Kidney (tissue), 14 donors: ENCODE measurements around the gene MSH5. TPM values are rescaled to one million over a fixed set of nuclear protein-coding genes. Genes with fewer than 3 reads are reported as not detected.
A peak's percentile ranks its signal among the peaks of the same experiment; 100 is the strongest.

Experiments used
- DNase-seq, 5 donors: peaks; one replicate each; pipeline ENCODE4 v3.0.0-alpha.2; 2013 to 2020
- FAIRE-seq: peaks from 2 replicates; lab custom pipeline; 2012; peaks lifted over from hg19 to GRCh38; lab: Jason Lieb, UNC
- H3K27ac ChIP-seq, 2 donors: one replicate each; pipeline ENCODE4 v1.7.0; 2013; ENCODE audit warnings: low read depth in 2 of 2, low read length in 2 of 2, inconsistent platforms in 1 of 2
- H3K27me3 ChIP-seq: one replicate; pipeline ENCODE4 v1.7.1; 2013; ENCODE audit warnings: low read length, inconsistent platforms; ENCODE audit not compliant: control insufficient read depth, insufficient read depth
- H3K36me3 ChIP-seq, 3 donors: one replicate each; pipeline versions ENCODE4 v1.7.0 to v1.7.1; 2013; ENCODE audit warnings: low read length in 3 of 3, control low read depth in 1 of 3, inconsistent platforms in 1 of 3; ENCODE audit not compliant: insufficient read depth in 3 of 3, control insufficient read depth in 2 of 3
- H3K4me1 ChIP-seq, 3 donors: one replicate each; pipeline versions ENCODE4 v1.7.0 to v1.7.1; 2013; ENCODE audit warnings: low read length in 3 of 3, inconsistent platforms in 1 of 3, low read depth in 1 of 3; ENCODE audit not compliant: control insufficient read depth in 2 of 3, insufficient read depth in 2 of 3
- H3K4me3 ChIP-seq, 3 donors: one replicate each; pipeline versions ENCODE4 v1.7.0 to v1.8.1; 2013; ENCODE audit warnings: low read length in 3 of 3, control low read depth in 1 of 3, inconsistent platforms in 1 of 3
- H3K9ac ChIP-seq, 3 donors: one replicate each; pipeline versions ENCODE4 v1.7.0 to v1.7.1; 2013; ENCODE audit warnings: low read length in 3 of 3, control low read depth in 1 of 3, inconsistent platforms in 1 of 3
- H3K9me3 ChIP-seq, 3 donors: one replicate each; pipeline versions ENCODE4 v1.7.0 to v1.7.1; 2013; ENCODE audit warnings: low read length in 3 of 3, control low read depth in 1 of 3, inconsistent platforms in 1 of 3; ENCODE audit not compliant: control insufficient read depth in 2 of 3, insufficient read depth in 1 of 3
- intact Hi-C: fragments of 100-400 bp; cut with DNase I; formaldehyde crosslinking; loops from one replicate; pipeline ENCODE4 v1.11.1; 2022
- polyA plus RNA-seq: library from polyadenylated mRNA; stranded (reverse); fragments of 350-450 nt; fragmentation: Illumina TruSeq; extraction: RNeasy Lipid Tissue Mini Kit (QIAGEN cat#74804); gene quantifications from one replicate; pipeline ENCODE4 v1.2.3, GENCODE V29; 2014; ENCODE audit warnings: low read depth, low replicate concordance; ENCODE audit not compliant: insufficient read depth
- total RNA-seq: library from RNA; stranded (reverse); fragmentation: NEBNext Ultra II Directional; extraction: Animal tissue kit (Norgen Biotek cat#: 25700); gene quantifications from one replicate; pipeline ENCODE4 v1.2.1, GENCODE V29; 2021
- TF ChIP-seq, protein P1 (sequence below): IDR thresholded peaks from 3 replicates; pipeline ENCODE4 v1.5.1; 2012; ENCODE audit warnings: mild to moderate bottlenecking, moderate library complexity, borderline replicate concordance; ENCODE audit not compliant: insufficient read depth; ENCODE audit errors: extremely low read depth
- donor health status: control.
- donor health status: control.
- donor health status: control.
- donor health status: control.
- donor health status: control.
- donor health status: DM: yes; HTN: yes; CAD: no.
- donor health status: Normal renal cell carcinoma (clear cell type).

MSH5 gene
- total and polyA plus RNA-seq, 2 donors from 2014 or later, result 14.4 to 23.7 TPM

DNA sequence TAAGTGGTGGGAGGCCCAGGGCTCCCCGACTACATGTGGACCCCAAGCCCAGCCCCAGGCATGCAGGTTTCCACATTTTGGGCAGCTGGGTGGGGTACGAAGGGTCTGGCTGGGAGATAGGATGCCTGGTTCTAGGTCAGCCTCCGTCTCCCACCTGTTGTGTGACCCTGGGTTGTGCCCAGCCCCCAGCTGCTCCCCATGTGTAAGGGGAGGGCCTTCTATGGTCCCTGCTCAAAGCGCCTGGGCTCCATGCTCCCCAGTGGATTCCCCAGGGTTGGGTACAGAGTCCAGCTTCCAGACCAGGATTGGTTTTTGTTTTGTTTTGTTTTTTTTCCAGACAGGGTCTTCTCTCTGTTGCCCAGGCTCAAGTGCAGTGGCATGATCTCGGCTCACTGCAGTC is 38.4 kb downstream of the MSH5 start:
- Histone ChIP-seq H3K36me3 (peaks cover 0 to 12% (median 9%) of the 10 kb centered on the region in 3 donors), H3K27me3 (no peaks in the 10 kb centered on the region), H3K4me1 (peaks cover 0 to 17% (median 0%) of the 10 kb centered on the region in 3 donors), H3K4me3 (no peak overlapping the region), H3K9ac (no peak overlapping the region), H3K9me3 (no peaks in the 10 kb centered on the region), H3K27ac (peak overlapping the region; percentile 77 to 92)
- FAIRE-seq (no peak), DNase-seq (no peak)
- intact Hi-C loops, result no loop called here
- TF ChIP-seq, protein P1, sequence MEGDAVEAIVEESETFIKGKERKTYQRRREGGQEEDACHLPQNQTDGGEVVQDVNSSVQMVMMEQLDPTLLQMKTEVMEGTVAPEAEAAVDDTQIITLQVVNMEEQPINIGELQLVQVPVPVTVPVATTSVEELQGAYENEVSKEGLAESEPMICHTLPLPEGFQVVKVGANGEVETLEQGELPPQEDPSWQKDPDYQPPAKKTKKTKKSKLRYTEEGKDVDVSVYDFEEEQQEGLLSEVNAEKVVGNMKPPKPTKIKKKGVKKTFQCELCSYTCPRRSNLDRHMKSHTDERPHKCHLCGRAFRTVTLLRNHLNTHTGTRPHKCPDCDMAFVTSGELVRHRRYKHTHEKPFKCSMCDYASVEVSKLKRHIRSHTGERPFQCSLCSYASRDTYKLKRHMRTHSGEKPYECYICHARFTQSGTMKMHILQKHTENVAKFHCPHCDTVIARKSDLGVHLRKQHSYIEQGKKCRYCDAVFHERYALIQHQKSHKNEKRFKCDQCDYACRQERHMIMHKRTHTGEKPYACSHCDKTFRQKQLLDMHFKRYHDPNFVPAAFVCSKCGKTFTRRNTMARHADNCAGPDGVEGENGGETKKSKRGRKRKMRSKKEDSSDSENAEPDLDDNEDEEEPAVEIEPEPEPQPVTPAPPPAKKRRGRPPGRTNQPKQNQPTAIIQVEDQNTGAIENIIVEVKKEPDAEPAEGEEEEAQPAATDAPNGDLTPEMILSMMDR, result no peak

DNA sequence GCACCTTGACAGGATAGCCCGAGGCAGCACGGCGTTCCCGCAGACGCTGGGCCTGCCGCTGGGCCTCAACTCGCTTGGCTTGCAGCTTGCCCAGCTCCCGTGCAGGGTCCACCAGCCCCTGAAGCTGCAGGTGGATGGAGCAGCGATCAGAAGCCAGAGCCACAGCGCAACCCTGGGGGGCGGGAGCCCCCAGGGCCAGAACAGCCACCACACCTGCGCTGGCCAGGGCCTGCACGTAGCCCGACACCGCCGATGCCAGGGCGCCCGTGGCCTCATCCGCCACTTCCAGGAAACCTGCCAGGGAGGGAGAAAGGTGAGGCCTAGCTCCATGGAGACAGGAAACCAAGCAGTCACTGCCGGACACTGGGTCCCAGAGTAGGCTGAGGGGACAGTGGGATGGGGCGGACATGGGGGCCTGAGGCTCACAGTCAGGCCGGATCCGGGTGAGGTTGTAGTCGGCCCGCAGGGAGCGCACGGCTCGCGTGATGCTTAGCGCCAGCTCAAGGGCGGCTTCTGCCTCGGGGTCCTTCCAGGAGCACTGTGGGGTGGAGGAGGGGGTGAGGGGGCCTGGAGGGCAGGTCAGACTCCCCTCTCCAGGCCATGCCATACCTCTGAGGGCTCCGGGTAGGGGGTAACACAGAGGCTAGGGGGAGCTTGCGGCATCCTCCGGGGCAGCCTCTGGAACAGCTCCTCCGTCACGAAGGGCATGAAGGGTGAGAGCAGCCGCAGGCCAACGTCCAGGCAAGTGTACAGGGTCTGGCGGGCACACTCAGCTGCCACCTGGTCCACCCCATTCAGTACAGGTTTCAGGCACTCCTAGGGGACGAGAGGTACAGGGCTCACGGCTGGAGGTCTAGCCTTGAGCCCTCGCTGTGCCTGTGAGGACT is 39.4 kb downstream of the MSH5 start:
- H3K27me3 ChIP-seq, result no peaks in the 10 kb centered on the region
- H3K9me3 ChIP-seq, result no peaks in the 10 kb centered on the region
- H3K36me3 ChIP-seq, result peaks cover 0 to 12% (median 9%) of the 10 kb centered on the region in 3 donors
- TF ChIP-seq, protein P1, result no peak
- no peak overlapping the region for H3K9ac ChIP-seq
- H3K27ac ChIP-seq, result no peak overlapping the region
- DNase-seq (no peak), FAIRE-seq (no peak)
- H3K4me3 ChIP-seq, result no peak overlapping the region
- H3K4me1 ChIP-seq, result peaks cover 0 to 17% (median 0%) of the 10 kb centered on the region in 3 donors
- intact Hi-C loops, result no loop called here

DNA sequence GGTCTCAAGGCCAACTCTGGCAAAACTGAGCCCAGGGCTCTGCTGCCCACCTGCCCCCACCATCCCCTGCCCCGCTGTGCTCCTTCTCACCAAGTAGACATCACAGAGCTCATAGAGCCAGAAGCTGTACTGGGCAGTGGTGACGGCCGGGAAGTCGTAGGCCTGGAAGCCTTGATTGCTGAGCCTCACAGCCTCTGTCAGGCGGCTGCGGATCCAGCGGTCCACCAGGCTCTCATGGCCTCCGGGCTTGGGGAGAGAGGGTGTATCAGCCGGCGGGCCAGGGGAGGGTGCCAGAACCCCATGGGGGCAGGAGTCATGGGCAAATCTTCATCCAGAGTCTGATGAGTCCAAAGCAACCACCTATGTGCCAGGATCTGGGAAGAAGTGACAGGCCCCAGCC is 40.1 kb downstream of the MSH5 start:
- TF ChIP-seq, protein P1, result no peak
- intact Hi-C loops, result no loop called here
- FAIRE-seq (no peak), DNase-seq (no peak)
- no peak overlapping the region for H3K4me3 ChIP-seq
- H3K9me3 ChIP-seq, result no peaks in the 10 kb centered on the region
- no peaks in the 10 kb centered on the region for H3K27me3 ChIP-seq
- H3K36me3 ChIP-seq, result peaks cover 0 to 15% (median 13%) of the 10 kb centered on the region in 3 donors
- no peak overlapping the region for H3K27ac ChIP-seq
- no peak overlapping the region for H3K9ac ChIP-seq
- H3K4me1 ChIP-seq, result peaks cover 0 to 17% (median 0%) of the 10 kb centered on the region in 3 donors
